Left lung (tissue), 10 donors: ENCODE data around the gene BSND. TPM values are rescaled to one million over a fixed set of nuclear protein-coding genes. Genes with fewer than 3 reads are reported as not detected.

Experiments used
- ATAC-seq: fragments of 200-7000 bp; cut with Tn5 transposase; one replicate; pipeline ENCODE4 v1.9.1; 2020; ENCODE audit warnings: moderate library complexity
- DNase-seq, 4 donors: peaks; one replicate each; pipeline ENCODE4 v3.0.0-alpha.2; 2013 to 2020
- H3K27ac ChIP-seq, 2 donors: fragments of 200-600 bp; sonication (generic) in 1 of 2; one replicate each; pipeline versions ENCODE4 v1.5.0 to v1.8.0; 2020 to 2021
- H3K27me3 ChIP-seq, 2 donors: fragments of 200-600 bp; sonication (generic) in 1 of 2; one replicate each; pipeline versions ENCODE4 v1.5.0 to v1.8.0; 2020 to 2021
- H3K36me3 ChIP-seq, 2 donors: fragments of 200-600 bp; sonication (generic) in 1 of 2; one replicate each; pipeline versions ENCODE4 v1.5.0 to v1.8.0; 2020 to 2021
- H3K4me1 ChIP-seq, 2 donors: fragments of 200-600 bp; one replicate each; pipeline ENCODE4 v1.8.0; 2021
- H3K4me3 ChIP-seq, 2 donors: fragments of 200-600 bp; sonication (generic) in 1 of 2; one replicate each; pipeline versions ENCODE4 v1.5.0 to v1.8.0; 2020 to 2021; ENCODE audit warnings: mild to moderate bottlenecking in 1 of 2
- H3K9me3 ChIP-seq, 2 donors: fragments of 200-600 bp; sonication (generic) in 1 of 2; one replicate each; pipeline versions ENCODE4 v1.5.0 to v1.8.0; 2020 to 2021
- CTCF ChIP-seq, 2 donors: fragments of 200-600 bp; sonication (generic) in 1 of 2; IDR thresholded peaks; one replicate each; pipeline versions ENCODE4 v1.5.0 to v1.8.0; 2021; ENCODE audit warnings: antibody characterized with exemption in 2 of 2
- intact Hi-C, 2 donors: fragments of 100-400 bp; cut with DNase I; formaldehyde crosslinking; loops; one replicate each; pipeline versions ENCODE4 v1.11.2 to v1.14.2; 2022
- polyA plus RNA-seq, 6 donors: library from polyadenylated mRNA; unstranded; fragments of 120-200 nt; gene quantifications; one replicate each; pipeline ENCODE4 v1.2.1, GENCODE V29; 2013; ENCODE audit not compliant: insufficient read length in 6 of 6
- total RNA-seq, 2 donors: library from RNA; stranded (reverse); fragmentation: NEBNext Ultra II Directional; extraction: Animal tissue kit (Norgen Biotek cat#: 25700); gene quantifications; one replicate each; pipeline ENCODE4 v1.2.1, GENCODE V29; 2021
- donor health status: DM: no; HTN: yes; CAD: no.
- donor health status: DM: no; HTN: no; CAD: no.

The BSND gene
- total and polyA plus RNA-seq, 8 donors = 0.03 to 0.06 (median 0.06) TPM; not detected in 3

DNA sequence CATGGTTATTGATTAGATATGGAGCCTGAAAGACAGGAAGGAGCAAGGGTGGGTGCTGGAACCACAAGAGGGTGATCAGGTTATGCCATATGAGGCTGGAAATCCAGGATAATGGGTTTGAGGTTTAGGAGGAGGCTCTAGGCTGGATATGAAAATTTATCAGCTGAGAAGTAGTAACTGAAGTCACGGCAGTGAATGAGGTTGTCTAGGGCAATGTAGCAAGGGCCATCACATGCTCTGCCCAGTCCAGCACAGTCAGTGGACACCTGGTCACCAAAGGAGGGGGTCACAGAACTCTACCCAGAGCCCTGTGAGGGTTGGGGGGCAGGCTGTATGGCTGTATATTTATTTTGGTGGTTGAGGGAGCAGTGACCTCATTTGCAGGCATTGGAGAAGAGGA is 28.9 kb upstream of the BSND start:
- no peak for TF ChIP-seq CTCF (IDR thresholded peaks at IDR 0.05)
- H3K27ac ChIP-seq = no peak overlapping the region
- H3K36me3 ChIP-seq = no peaks in the 10 kb centered on the region
- no peaks in the 10 kb centered on the region for H3K9me3 ChIP-seq
- H3K27me3 ChIP-seq = peaks cover 0 to 20% of the 10 kb centered on the region in 2 donors
- DNase-seq (no peak), ATAC-seq (no peak)
- H3K4me3 ChIP-seq = no peak overlapping the region
- peaks cover 0 to 30% of the 10 kb centered on the region in 2 donors for H3K4me1 ChIP-seq
- intact Hi-C loops = no loop called here

DNA sequence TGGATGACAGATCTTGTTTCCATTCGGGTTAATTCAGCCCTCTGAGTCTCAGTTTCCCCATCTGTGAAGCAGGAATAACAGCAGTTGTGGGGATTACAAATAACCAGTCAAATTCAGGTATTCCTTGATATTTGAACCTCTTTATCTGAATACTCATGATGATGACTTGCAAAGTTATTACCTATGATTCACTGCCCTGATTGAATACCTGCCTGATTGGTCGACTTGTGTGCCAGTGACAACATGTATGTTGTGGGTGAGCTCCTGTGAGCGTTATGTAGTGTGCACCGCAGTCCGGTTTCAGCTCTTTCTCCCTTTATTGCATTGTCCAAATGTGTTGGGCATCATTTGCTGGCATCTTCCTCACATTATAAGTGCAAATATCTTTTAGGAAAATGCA is 27.8 kb upstream of the BSND start:
- Histone ChIP-seq H3K4me3 (no peak overlapping the region), H3K9me3 (no peaks in the 10 kb centered on the region), H3K27me3 (peaks cover 0 to 22% of the 10 kb centered on the region in 2 donors), H3K36me3 (no peaks in the 10 kb centered on the region), H3K4me1 (peaks cover 0 to 21% of the 10 kb centered on the region in 2 donors), H3K27ac (no peak overlapping the region)
- ATAC-seq (no peak), DNase-seq (no peak)
- TF ChIP-seq CTCF (IDR thresholded peaks at IDR 0.05) = no peak
- intact Hi-C loops = no loop called here

GRCh38 chr1:54971317-54971791 is 27.4 kb upstream of the BSND start:
- no peak overlapping the region for H3K4me3 ChIP-seq
- H3K9me3 ChIP-seq = no peaks in the 10 kb centered on the region
- peaks cover 0 to 22% of the 10 kb centered on the region in 2 donors for H3K27me3 ChIP-seq
- no peak overlapping the region for H3K27ac ChIP-seq
- H3K36me3 ChIP-seq = no peaks in the 10 kb centered on the region
- DNase-seq (no peak), ATAC-seq (peak; percentile 61)
- H3K4me1 ChIP-seq = peaks cover 0 to 16% of the 10 kb centered on the region in 2 donors
- intact Hi-C loops = no loop called here
- no peak for TF ChIP-seq CTCF (IDR thresholded peaks at IDR 0.05)

DNA sequence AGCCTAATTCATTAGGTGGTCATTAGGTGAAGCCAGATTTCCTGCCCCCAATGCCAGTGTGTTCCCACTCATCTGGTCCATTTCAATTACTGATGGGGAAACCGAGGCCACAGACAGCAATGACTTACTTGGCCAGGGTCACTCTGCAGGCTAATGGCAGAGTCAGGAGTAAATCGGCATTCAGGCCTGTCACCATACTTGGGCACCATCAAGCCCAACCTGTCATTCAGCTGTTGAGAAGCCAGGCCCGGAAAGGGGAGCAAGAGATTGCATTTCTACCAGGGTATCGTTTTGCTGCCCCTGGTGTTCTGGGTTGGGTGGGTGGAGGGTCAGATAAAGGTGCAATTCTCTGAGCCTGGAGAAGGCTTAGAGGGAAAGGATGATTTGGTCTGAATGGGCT is 26.3 kb upstream of the BSND start:
- H3K4me3 ChIP-seq = no peak overlapping the region
- no peak overlapping the region for H3K27ac ChIP-seq
- DNase-seq (no peak), ATAC-seq (no peak)
- no peak for TF ChIP-seq CTCF (IDR thresholded peaks at IDR 0.05)
- H3K27me3 ChIP-seq = peaks cover 0 to 31% of the 10 kb centered on the region in 2 donors
- intact Hi-C loops = no loop called here
- no peaks in the 10 kb centered on the region for H3K36me3 ChIP-seq
- no peaks in the 10 kb centered on the region for H3K9me3 ChIP-seq
- H3K4me1 ChIP-seq = peaks cover 0 to 7% of the 10 kb centered on the region in 2 donors

- DNase-seq = peak in 2 of 4 donors; percentile 53 to 67
- Histone ChIP-seq H3K27ac (no peak overlapping the region), H3K4me1 (peaks cover 0 to 7% of the 10 kb centered on the region in 2 donors), H3K27me3 (peaks cover 0 to 33% of the 10 kb centered on the region in 2 donors), H3K4me3 (no peak overlapping the region), H3K36me3 (no peaks in the 10 kb centered on the region), H3K9me3 (no peaks in the 10 kb centered on the region)
- intact Hi-C loops = no loop called here
- ATAC-seq = peak; percentile 70
- TF ChIP-seq CTCF (IDR thresholded peaks at IDR 0.05) = no peak
Measured at GRCh38 chr1:54973205-54973921, 25.4 kb upstream of the BSND start.
